ENCODE measurements around the gene RPL32. TPM values are rescaled to one million over a fixed set of nuclear protein-coding genes. Genes with fewer than 3 reads are reported as not detected.

RPL32 gene
- total and polyA plus RNA-seq, 9 of the 15 experiments (the other 6 are each of a cell fraction or from before 2014, with no cell fraction given): 2,738 to 6,200 (median 4,286) TPM

- TF ChIP-seq DEAF1 (CRISPR knock-in tag; IDR thresholded peaks at IDR 0.05) (no peak), KHSRP (IDR thresholded peaks at IDR 0.05) (no peak), ZFP36 (IDR thresholded peaks at IDR 0.05; ENCODE audit: low read depth, low read length, partially characterized antibody) (no peak), CREB3 (tag; conservative IDR thresholded peaks at IDR 0.05; ENCODE audit: low read depth) (peak; percentile 92), FIP1L1 (IDR thresholded peaks at IDR 0.05; ENCODE audit: low read depth, low read length, poor library complexity, severe bottlenecking) (no peak), ZBTB17 (CRISPR knock-in tag; IDR thresholded peaks at IDR 0.05) (peak; percentile 70; the same call in 1 of the 2 replicates), ZNF324 (CRISPR knock-in tag; IDR thresholded peaks at IDR 0.05) (0 out of 2 replicates have a peak, but pooled peaks have one; percentile 29), CBFB (CRISPR knock-in tag; IDR thresholded peaks at IDR 0.05) (no peak), HNRNPUL1 (IDR thresholded peaks at IDR 0.05; ENCODE audit: low read length) (no peak), IRF2 (CRISPR knock-in tag; IDR thresholded peaks at IDR 0.05) (no peak), ZNF740 (CRISPR knock-in tag; IDR thresholded peaks at IDR 0.05) (no peak), ZNF740 (tag; IDR thresholded peaks at IDR 0.05) (0 out of 4 replicates have a peak, but pooled peaks of 1 of the 2 experiments have one; percentile 24), ETS2 (tag; IDR thresholded peaks at IDR 0.05; ENCODE audit: borderline replicate concordance, poor library complexity, severe bottlenecking) (no peak), RERE (CRISPR knock-in tag; IDR thresholded peaks at IDR 0.05; ENCODE audit: borderline replicate concordance) (no peak), RNF219 (CRISPR knock-in tag; IDR thresholded peaks at IDR 0.05) (no peak)
Observed at GRCh38 chr3:12879191-12879815, 37.9 kb upstream of the RPL32 start (continued).
